Endothelial cell of hepatic sinusoid (primary cell): ENCODE measurements around the gene PSME3IP1.

Source experiments
- in situ Hi-C: cut with HindIII; loops from 2 replicates; pipeline ENCODE4 v1.10.0; 2017; ENCODE audit warnings: low sequenced_read_pairs

PSME3IP1 gene

DNA sequence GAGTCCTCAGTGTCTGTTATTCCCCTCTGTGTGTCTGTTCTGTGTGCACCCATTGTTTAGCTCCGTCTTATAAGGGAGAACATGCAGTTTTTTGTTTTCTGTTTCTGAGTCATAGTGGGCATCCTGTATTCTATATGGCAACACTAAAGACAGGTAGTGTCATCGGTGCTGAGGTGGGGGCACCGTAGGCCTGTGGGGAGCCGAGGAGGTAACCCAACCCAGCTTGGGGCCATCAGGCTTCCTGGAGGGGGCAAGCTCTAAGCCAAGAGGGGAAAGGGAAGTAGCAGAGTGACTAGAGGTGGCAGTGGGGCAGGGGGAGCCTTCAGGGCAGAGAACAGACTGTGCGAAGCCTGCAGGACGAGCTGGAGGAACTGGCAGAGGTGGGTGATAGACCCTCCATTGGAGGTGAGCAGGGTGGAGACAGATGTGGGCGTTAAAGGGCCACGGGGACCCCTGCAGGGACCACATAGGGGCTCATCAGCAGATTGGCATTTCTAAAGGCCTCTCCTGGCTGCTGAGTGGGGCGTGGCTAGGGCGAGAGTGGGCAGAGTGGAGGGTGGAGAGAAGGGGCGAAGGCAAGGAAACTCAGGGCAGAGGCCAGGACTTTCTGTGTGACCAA is 57.0 kb downstream of the PSME3IP1 start:
- in situ Hi-C loops = no loop called here

DNA sequence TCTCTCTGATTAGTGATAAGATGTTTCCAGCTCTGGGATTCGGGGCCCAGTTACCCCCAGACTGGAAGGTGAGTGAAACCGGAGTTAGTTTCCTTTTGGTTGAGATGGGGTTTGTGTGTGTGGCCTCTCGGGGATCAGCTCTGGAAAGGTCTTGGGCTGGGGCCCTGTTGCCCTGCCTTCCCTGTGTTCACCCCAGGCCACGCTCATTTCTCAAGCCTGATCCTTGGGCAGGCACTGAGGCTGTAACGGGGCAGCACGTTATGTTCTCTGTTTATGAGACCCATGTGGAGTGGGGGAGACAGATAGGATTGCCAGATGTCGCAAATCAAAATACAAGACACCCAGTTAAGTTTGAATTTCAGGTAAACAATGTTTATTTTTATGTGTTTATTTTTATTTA is 58.0 kb downstream of the PSME3IP1 start:
- in situ Hi-C loops = no loop called here

DNA sequence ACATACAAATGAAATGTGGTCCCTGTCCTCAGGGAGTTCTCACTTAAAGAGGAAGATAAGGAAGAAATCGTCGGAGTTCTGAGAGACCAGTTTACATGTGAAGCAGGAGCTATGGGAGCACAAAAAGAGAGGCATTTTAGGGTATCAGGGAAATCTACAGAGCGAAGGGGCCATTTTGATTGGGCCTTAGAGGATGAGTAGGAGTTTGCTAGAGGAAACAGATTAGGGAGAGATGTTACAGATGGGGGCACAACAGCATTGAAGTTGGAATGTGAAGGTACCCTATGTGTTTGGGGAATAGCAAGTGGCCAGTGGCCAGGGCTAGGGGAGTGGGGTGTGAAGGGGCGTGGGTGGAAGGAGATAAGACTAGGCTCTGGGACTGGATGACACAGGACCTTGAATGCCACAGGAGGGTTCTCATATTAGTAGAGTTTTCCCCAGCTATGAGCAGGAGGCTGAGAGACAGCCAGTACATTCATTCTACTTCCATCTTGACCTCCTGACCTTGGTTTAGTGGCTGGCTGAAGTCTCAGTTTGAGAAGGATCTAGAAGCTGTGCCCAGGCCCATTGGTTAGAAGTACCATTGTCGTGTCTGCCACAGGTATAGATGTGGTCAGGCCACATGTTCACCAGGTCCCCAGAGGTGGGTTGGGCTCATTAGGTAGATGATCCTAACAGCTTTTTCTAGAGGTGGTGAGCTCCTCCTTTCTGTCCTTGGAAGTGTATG is 58.6 kb downstream of the PSME3IP1 start:
- in situ Hi-C loops = no loop called here

DNA sequence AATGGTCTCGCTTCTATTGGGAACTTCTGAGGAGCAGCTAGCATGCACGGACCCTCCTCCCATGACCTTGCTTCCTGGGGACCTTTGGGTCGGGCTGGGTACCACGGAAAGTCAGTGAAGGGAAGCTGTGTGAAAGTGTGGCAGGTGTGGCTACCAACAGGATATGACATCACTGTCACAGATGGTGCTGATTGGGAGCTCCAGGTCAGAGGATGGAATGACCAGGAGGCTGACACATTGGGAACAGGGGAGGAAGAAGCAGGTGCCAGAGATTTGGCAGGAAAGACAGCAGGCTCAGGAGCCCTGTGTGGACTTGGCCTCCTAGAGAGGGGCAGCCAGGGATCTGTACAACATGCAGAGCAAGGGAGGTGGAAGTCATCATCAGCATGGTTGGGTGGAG is 59.4 kb downstream of the PSME3IP1 start:
- in situ Hi-C loops = no loop called here

DNA sequence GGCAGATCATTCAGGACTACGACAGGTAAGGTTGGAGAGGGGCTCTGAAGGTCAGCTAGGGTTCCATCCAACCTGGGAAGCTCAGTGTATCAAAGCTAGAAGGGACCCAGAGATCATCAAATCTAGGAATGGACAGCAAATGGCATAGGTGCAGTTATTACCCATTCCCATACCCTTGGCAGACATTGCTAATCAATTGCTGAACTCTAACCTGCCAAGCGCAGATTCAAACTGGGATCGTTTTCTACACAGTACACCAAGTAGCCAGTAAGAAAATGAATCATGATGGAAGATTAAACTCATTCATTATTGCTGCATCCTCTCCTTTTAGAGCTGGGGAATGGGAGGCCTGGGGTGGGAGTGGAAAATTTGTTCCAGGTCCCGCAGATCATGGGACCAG is 59.9 kb downstream of the PSME3IP1 start:
- in situ Hi-C loops = no loop called here

DNA sequence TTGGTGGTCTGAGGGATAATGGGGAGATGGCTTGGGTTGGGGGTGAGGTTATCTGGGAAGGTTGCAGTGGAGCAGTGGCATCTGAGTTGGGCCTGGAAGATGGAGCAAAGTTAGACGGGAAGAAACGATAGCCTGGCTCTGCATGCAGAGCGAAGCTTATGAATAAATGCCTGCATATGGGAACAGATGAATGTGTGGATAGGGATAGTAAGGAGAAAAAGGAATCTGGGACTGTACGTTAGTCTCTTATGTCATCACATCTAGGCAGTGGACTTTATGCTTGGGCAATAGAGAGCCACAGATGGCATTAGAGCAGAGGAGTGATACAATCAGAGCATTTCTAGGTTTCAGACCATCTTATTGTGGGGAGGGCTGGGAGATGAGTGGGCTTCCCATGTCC is 60.5 kb downstream of the PSME3IP1 start:
- in situ Hi-C loops = no loop called here

DNA sequence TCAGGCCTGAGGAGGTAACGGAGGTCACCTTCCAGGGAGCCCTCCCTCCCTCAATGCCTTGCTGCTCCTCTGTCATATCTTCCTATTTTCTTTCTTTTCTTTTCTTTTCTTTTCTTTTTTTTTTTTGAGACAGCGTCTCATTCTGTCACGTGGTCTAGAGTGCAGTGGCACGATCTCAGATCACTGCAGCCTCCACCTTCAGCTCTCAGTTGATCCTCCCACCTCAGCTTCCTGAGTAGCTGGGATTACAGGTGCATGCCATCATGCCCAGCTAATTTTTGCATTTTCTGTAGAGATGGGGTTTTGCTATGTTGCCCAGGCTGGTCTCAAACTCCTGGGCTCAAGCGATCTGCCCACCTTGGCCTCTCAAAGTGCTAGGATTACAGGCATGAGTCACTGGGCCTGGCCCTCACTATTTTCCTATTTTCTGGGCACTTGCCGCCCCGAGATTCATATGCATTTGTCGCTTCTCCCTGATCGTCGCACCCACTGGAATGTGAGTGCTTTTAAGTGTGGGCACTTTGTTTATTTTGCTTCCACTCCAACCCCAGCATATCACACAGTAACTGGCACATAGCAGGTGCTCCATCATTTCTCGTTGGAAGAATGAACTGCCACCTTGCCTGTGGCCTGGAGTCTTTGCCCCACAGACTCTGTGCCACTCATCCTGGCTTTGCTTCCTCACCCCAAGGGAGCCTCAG is 61.7 kb downstream of the PSME3IP1 start:
- in situ Hi-C loops = no loop called here

DNA sequence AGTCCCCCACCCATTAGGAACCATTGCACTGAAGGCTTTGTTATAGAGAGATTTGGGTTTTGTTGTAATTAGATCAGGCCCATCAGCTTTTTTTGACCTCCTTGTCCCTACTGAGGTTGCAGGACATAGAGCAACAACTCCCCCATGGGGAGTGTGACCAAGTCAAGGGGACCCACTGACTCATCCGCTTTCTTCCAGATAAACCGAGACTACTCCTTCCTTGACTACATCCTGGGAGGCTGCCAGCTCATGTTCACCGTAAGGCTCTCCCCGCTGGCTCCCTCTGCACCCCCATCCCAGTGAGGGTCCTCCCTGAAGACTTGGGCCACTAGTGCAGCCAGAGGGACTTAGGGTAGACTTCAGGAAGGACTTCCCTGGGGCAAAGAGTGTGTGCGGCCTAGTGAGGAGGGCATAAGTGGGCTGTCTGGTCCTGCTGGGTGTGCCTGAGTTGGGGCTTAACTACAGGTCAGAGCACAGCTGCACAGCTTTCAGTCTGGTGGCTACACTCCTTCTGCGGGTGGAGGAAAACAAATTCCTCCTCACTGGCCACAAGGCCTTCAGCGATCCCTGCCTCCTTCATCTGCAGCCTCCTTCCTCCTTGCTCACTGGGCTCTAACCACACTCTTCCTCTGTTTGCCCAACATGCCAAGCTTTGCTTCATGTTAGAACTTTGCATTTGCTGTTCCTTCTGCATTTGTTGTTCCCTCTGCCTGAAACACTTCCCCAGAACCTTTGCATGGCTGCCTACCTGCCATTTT is 62.4 kb downstream of the PSME3IP1 start:
- in situ Hi-C loops = no loop called here

DNA sequence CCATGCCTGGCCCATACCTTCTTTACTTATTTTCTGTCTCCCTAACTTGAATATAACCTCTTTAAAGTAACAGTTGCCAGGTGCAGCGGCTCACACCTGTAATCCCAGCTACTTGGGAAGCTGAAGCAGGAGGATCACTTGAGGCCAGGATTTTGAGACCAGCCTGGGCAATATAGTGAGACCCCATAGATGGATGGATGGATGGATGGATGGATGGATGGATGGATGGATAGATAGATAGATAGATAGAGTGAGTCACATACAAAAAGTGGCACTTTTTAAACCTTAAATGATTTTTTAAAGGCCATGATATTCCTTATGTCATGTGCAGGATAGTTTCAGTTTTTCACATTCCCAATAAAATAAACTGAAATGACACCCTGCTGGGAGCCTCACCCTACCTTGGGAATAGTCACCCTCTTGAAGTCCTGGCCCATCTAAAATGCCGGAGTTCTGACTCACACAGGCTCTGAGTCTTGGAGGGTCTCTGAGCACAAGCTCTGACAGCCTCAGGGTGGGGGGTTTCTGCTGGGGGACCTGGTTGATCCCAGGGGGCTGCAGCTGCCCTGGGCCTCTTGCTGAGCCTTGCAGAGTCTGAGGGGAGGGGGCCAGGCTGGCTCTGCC is 67.3 kb downstream of the PSME3IP1 start:
- in situ Hi-C loops = no loop called here

DNA sequence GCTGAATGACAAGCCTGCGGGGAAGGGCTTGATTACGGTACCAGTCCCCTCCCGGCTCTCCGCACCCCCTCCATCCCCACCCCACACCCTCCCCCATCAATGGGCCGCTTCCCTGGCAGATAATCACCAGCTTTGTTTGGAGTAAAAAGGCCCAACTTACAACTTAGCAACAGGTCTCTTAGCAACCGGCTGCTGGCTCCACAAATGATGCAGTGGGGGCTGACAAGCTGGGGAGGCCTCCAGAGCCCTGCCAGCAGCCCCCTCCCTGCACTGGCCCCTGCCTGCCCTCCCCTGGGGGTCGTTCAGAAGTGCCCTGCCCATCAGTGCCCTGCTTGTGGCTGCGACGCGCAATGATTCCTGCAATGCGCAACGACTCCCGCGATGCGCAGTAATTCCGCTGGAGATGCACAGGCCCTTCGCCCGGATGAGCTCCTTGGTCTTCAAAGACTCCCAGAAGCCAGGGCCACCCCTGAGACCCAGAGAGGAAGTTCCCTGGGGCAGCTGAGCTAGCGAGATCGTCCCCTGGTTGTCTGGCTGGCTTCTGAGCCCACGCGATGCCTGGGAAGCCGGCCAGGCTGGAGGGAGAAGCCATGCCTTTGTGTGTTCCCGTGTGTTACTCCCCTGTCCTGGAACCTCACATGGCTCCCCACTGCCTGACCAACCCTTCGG is 70.2 kb downstream of the PSME3IP1 start:
- in situ Hi-C loops = no loop called here

DNA sequence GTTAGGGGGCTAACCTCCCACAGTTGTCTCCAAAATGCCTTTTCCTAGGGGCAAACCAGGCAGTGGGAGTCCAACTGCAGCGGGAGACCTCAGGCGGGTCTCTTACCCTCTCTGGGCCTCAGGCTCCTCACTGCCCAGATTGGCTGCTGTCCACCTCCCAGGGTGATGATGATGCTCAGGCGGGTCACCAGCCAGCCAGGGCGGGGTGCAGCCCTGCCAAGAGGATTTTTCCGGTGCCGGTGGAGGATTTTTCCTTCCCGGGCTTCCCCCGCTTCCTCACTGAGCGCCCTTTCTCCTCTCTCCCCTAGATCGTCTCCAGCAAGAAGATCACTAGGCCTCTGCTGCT is 70.7 kb downstream of the PSME3IP1 start:
- in situ Hi-C loops = no loop called here

DNA sequence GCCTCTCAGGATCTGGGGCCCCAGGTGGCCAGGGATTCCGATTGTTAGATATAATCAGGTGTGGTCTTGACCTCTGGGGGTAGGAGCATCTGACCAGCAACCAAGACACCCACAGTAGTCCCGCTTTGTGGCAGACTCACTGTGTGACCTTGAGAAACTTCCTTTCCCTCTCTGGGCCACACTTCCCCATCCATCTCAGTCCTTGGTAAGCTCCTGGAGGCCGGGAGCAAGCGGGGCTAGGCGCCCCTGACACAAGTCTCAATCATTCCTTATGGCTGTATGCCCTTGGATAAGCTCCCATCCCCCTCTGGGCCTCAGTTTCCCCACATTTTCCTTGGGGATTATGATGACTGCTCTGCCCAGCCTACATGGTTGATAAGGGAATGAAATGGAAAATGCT is 72.2 kb downstream of the PSME3IP1 start:
- in situ Hi-C loops = no loop called here

DNA sequence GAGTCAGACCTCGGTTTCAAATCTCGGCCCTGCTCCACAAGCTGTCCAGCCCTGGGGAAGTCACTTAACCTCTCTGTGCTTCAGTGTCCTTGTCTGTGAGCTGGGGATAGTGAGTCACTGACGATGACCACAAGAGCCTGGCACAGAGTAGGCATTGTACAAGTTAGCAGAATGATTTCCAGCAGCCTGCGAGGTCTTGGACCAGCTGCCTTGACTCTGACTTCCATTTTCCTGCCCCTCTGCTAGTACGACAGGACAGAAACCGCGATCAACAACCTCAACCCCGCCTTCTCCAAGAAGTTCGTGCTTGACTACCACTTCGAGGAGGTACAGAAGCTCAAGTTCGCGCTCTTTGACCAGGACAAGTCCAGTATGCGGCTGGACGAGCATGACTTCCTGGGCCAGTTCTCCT is 72.8 kb downstream of the PSME3IP1 start:
- in situ Hi-C loops = no loop called here

DNA sequence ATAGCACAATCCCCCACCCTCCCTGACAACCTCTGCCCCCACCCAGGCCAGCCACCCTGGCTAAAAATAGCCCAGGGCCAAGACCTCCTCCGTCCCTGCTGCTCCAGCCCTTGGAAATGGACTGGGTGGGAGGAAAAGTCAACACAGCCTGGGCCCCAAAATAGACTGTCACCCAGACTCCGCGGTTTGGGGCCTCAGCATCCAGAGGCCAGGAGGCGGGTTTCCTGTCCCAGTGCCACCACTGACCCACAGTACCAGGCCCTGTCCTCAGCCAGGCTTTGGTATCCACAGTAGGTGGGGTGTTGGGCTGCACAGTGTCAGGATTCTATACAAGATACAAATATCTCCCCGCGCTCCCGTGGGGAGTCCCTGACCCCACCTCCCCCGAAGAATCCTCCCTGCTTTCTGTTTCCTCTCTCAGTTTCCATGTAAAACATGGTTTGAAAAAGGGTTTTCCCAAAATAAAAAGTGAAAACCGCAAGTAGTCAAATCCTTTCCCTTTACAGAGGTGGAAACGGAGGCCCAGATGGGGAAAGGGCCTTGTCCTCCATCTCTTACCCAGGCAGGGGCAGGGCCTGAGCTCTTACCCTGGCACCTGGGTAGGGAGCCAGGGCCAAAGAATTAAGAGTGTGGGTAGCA is 73.3 kb downstream of the PSME3IP1 start:
- in situ Hi-C loops = no loop called here

DNA sequence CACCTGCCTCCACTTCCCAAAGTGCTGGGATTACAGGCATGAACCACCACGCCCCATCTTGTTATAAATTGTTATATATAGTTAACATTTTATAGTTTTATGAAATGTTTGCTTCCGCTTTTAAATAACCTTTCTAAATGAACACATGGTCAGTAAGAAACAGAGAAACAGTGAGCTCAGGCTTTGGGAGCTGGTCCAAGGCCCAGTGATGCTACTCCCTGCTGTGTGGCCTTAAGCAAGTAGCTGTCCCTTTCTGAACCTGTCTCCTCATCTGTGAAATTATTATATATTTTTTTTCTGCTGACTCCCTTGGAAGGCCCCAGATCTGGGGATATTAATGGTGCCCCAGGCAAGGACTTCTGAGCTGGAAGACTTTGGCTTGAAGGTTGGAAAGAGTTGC is 74.4 kb downstream of the PSME3IP1 start:
- in situ Hi-C loops = no loop called here

DNA sequence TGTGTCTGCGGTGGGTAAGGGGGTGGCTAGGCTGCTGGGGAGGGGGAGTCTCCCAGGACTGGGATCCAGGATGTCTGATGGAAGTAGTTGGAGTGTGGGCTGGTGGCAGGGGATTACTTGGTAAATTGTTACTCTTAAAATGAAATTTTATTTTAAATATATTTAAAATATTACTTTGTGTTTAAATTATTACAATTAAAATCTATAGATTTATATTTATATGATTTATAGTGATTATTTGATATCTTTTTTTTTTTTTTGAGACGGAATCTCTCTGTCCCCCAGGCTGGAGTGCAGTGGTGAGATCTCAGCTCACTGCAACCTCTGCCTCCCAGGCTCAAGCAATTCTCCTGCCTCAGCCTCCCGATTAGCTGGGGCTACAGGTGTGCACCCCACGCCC is 74.9 kb downstream of the PSME3IP1 start:
- in situ Hi-C loops = no loop called here

DNA sequence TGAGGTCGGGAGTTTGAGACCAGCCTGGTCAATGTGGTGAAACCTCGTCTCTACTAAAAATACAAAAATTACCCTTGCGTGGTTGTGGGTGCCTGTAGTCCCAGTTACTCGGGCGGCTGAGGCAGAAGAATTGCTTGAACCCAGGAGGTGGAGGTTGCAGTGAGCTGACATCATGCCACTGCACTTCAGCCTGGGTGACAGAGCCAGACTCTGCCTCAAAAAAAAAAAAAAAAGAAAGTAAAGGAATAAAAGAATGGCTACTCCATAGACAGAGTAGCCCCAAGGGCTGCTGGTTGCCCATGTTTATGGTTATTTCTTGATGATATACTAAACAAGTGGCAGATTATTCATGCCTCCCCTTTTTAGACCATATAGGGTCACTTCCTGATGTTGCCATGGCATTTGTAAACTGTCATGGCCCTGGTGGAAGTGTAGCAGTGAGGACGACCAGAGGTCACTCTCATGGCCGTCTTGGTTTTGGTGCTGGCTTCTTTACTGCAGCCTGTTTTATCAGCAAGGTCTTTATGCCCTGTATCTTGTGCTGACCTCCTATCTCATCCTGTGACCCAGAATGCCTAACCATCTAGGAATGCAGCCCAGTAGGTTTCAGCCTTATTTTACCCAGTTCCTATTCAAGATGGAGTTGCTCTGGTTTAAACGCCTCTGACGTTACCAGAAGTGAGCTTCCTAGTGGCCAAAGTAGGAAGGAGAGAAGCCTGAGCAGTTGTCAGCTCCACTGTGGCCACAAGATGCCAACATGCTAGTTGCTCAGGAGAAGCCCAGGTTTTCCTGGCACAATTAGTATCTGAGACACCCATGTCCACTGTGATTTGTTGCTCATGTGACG is 76.4 kb downstream of the PSME3IP1 start:
- in situ Hi-C loops = loop anchor here (5.0 kb wide), 2 partner anchors 38 to 73 kb away; no protein-coding TSS in a partner anchor

DNA sequence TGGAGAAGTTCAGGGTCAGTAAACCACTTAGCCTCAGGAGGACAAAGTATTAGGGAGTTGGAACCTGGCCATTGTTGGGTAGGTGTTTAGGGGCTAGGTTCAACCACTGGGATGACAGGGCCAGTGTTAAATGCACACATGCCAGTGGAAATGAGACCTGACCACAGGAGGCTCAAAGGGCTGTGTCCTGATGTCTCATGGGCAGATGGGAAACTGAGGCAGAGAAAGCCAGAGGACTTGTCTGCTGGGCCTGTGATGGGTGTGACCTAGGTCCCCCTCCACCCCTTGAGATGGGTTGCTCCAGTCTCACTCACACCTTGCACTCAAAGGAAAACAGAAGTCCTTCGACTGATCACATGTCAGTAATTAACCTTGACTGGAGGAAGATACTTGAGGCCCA is 77.4 kb downstream of the PSME3IP1 start:
- in situ Hi-C loops = loop anchor here (5.0 kb wide), 2 partner anchors 39 to 74 kb away; no protein-coding TSS in a partner anchor

DNA sequence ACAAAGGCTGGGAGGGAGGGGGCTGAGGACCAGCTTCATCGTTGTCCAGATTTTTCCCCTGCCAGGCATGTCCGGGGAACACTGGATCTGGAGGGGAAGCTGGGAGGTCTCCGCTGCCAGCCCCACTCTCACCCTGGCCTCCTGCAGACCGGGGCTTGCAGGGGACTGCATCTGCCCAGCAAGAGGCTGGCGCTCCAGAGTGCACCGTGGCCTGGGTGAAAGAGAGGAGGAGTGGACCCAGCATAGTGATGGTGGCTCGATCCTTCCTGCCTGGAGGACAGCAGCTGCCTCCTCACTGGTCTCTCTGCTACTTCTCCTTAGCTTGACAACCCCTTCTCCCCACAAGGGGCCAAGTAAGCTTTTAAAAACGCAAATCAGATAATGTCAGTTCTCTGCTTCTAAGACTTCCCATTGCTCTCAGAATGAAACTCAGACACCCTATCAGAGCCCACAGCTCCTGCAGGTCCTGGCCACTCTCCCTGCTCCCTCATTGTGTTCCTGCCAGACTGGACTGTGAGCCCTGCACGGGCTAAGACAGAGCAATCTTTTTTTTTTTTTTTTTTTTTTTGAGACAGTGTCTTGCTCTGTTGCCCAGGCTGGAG is 78.4 kb downstream of the PSME3IP1 start:
- in situ Hi-C loops = loop anchor here (5.0 kb wide), 2 partner anchors 40 to 75 kb away; no protein-coding TSS in a partner anchor
